GM21367 (cell line): Measurements from ENCODE around the gene TCEA2.

Experiments used
- ATAC-seq: cut with Tn5 transposase; IDR thresholded peaks from one replicate; pipeline ENCODE4 v1.9.1; 2021; ENCODE audit not compliant: unreplicated experiment

Gene TCEA2

DNA sequence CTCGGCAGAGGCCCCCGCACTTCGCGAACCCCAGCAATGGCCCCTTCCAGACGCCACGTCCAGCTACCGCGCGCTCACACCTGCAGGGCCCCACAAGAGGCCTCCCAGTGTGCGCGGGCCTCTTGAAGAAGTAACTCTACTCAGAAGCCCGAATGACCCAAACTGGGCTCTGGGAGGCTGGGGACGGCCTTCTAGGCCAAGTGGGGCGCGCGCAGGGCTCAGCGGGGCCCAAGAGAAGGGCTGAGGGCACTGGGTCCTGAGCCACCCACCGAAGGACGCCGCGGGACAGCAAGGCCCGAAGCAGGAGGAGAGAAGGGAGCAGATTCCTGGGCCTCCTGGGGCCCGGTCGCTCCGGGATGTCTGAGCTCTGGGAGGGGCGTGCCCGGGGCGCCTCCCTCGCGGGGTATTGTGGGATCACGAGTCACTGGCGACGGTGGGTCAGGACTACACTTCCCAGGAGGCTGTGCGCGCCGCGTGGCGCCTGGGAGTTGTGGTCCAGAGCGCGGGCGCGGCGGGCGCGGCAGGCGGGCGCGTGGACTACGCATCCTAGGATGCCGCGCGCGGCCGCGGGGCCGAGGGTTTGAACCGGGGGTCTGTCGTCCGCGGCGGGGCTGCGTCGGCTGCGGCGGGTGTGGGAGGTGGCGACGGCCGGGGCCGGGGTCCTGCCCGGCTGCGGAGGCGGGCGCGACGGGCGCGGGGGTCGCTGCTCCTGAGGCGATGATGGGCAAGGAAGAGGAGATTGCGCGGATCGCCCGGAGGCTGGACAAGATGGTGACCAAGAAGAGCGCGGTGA is at the start of gene TCEA2:
Gene TCEA2 (plus strand): TSS at position 603 of the 793 bp plus-strand sequence. CDS start 115 bp downstream, at position 718.
- ATAC-seq: peak; percentile 50

DNA sequence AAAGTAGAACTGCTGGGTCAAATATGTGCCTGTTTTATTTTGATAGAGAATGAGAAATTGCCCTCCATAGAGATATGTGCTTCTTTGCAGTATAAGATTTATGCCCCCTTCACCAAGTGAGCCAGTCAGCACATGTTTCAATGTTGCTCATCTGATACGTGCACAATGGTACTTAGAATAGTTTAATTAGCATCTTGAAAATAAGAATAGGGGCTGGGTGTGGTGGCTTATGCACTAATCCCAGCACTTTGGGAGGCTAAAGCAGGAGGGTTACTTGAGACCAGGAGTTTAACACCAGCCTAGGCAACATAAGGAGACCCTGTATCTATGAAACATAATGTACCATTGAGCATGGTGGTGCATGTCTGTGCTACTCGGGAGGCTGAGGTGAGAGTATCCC is 47.4 kb upstream of the TCEA2 start:
- no peak for ATAC-seq

DNA sequence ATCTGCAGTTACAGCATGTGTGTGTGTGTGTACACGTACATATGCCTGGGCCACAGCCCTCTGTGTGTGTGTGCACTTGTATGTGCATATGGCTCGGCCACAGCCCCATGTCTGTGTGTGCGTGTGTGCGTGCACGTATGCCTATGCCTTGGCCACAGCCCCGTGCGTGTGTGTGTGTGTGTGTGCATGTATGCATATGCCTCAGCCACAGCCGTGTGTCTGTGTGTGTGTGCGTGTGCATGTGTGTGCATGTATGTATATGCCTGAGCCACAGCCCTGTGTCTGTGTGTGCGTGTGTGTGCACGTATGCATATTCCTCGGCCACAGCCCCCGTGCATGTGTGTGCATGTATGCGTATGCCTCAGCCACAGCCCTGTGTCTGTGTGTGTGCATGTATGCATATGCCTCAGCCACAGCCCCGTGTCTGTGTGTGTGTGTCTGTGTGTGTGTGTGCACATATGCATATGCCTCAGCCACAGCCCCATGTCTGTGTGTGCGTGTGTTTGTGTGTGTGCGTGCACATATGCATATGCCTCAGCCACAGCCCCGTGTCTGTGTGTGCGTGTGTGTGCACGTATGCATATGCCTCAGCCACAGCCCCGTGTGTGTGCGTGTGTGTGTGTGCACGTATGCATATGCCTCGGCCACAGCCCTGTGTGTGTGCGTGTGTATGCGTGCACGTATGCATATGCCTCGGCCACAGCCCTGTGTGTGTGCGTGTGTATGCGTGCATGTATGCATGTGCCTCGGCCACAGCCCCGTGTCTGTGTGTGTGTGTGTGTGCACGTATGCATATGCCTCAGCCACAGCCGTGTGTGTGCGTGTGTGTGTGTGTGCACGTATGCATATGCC is 41.6 kb upstream of the TCEA2 start:
- ATAC-seq: no peak

DNA sequence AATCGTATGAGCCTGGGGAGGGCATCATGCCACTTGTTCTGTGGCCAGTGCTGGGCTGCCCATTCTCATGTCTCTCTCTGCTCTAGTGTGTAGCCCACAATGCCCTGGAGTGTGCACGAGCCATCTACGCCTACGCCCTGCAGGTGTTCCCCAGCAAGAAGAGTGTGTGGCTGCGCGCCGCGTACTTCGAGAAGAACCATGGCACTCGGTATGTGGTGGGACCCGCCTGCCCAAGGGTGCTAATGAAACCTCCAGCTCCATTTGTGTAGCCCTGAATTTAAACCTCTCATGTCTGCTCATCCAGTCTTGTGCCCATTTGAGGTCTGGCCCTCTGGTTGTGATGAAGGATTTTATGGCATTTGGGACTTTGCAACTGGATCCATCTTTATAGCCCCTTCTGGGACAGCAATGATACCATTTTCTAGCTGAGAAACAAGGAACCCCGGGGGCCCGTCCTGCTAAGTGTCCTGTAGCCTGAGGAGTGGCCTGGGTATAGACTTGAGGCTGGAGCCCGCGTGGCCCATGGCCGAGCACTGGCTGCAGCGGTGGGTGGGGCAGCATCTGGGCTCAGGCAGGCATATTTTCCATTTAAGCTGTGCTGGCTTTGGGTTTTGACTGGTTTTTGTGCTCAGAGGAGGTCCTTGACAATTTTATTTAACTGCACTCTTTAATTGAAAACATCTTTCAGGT is 40.2 kb upstream of the TCEA2 start:
- ATAC-seq: no peak

DNA sequence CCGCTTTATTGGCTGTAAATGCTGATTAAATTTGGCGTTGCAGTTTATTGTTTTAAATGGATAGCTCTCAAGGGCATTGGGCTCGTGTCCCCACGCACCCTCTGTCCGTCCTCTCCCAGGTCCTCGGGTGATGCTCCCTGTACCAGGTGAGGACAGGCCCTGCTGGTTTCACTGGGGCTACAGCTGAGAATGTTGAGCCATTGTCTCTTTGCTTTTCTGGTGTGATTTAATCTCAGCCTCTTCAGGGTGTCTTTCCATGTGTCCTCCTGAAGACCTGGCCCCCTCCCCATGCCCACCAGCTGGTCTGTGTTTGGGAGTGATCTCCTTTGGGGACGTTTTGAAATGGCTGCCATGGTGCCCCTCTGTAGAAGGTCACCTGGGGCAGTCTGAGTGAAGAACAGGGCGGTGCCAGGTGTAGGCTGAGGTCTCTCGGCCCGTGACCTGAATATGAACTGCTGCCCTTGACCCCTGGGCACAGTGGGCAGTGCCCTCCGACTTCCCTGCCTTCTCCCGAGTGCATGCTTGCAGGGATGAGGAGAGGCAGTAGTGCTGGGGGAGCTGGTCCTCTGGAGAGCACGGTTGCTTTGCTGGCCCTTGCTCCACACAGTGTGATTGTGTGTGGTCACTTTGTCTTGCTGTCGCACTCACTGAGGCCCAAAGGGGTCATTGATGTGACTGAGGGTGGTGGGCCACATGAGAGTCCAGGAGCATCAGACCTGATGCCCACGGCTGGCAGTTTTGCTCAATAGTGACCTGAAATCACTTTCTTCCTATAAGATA is 39.4 kb upstream of the TCEA2 start:
- ATAC-seq: no peak

DNA sequence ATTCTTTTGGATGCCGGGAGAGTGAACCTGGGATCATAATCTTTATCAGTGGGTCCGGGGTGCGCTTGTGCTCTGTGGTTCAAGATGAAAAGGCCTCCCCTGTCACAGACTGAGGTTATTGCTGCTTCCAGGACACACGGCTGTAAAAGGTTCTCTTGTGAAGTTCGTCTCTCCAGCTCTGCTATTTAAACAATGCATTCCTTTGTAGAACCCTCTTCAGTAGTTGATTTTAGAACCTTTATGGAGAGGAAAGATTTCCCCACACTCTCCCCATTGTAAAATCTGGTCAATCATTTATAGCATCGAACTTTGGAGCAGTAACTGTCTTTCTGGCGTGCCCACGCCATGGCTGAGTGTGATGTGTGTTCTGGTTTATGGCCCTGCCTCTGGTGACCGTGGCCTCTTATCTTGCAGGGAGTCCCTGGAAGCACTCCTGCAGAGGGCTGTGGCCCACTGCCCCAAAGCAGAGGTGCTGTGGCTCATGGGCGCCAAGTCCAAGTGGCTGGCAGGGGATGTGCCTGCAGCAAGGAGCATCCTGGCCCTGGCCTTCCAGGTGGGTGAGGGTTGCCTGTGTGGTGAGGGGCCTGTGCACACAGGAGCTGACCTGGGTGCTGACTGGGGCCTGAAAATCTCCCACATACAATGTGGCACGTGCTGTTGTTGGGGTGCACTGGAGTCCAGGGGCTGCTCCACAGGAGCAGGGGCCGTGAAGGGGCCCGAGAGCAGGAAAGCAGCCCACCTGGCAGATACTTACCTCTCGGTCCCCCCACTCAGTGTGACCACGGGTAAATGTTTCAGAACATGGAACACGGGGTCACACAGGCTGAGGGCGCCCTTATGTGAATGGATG is 38.6 kb upstream of the TCEA2 start:
- no peak for ATAC-seq

DNA sequence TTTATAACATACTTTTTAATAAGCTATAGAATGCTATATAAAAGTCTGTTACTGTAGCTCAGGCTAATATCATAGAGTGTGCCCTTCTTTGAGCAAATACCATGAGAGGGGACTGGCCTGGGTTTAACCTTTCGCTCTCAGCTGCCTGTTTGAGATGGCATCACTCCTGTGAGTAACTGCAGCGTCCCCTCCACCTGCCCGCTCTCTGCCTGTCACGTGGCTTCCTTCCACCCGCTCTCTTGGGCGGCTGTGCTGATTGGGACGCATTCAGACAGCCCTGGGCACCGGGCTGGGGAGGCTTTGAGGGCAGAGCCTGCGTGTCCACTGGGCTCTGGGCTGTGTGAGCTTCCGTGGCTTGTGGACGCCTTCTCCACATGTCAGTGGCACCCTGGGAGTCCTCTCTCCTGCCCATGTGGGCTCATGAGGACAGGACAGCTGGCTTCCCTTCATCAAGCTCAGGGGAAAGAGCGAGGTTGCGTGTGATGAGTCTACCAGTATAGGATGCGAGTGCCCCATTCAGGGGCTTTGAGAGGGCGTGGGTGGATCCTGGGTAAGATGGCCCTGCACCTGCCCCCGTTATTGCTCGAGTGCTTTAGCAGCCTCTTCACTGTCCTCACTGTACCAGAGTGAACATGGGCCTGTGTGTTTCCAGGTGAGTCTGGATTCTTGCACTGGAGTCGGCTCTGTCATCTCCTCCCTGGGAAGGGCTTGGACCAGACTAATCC is 37.7 kb upstream of the TCEA2 start:
- ATAC-seq: no peak

DNA sequence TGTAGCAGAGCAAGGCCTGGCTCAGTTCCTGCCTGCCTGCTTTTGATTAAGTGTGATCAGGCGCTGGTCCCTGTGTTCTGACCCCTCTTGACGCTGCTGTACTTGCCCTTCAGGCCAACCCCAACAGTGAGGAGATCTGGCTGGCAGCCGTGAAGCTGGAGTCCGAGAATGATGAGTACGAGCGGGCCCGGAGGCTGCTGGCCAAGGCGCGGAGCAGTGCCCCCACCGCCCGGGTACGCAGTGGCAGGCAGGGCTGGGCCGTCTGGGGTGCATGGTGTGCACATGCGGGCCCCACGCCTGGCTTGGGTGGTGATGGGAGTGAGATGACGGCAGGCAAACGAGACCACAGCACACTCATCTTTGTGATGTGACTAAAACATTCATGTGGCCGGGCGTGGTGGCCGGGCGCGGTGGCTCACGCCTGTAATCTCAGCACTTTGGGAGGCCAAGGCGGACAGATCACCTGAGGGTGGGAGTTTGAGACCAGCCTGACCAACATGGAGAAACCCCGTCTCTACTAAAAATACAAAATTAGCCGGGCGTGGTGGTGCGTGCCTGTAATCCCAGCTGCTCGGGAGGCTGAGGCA is 37.1 kb upstream of the TCEA2 start:
- no peak for ATAC-seq

DNA sequence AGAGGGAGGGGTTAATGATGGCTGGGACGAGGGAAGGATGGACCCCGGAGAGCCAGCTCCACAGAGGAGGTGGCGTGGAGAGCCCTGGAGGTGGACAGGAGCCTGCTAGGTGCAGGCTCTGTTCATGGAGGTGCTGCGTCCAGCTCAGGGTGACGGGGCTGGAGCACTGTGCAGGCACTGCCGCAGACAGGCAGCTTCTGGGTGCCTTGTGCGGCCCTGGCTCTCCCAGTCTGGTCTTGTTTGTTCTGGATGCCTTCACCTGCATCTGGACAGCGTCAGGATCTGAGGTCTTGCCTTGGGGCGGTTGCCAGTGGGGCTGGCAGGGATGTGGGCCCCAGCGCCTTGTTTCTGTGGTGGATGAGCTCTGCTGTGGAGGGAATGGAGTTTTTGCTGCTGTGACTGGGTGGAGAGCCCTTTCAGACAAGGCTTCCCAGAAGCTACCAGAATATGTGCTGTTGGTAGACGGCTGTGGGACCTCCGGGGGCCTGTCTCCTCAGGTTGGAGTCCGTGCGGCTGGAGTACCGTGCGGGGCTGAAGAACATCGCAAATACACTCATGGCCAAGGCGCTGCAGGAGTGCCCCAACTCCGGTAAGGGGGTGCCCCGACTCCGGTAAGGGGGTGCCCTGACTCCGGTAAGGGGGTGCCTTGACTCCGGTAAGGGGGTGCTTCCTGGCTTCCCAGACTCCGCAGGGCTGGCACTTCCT is 34.9 kb upstream of the TCEA2 start:
- no peak for ATAC-seq

DNA sequence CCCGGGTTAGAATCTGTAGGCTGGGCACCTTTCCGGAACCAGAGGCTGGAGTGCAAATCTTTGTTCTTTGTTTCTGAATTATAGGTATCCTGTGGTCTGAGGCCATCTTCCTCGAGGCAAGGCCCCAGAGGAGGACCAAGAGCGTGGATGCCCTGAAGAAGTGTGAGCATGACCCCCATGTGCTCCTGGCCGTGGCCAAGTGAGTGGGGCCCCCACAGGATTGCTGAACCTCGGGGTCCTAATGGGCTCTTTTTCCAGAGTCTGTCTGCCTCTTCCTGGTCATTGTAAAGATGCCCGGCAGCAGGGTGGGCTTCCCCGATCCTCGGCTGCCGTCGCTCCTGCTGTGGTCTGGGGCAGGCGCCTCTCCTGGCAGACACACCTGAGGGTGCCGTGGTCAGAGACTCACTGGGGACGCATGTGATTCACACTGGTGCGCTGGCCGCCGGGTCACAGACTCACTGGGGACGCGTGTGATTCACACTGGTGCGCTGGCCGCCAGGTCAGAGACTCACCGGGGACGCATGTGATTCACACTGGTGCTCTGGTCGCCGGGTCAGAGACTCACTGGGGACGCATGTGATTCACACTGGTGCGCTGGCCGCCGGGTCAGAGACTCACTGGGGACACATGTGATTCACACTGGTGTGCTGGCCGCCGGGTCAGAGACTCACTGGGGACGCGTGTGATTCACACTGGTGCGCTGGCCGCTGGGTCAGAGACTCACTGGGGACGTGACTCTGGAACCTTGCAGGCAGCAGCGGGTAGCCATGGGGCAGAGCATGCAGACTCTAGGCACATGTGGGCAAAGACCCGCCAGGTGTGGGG is 33.5 kb upstream of the TCEA2 start:
- ATAC-seq: no peak

DNA sequence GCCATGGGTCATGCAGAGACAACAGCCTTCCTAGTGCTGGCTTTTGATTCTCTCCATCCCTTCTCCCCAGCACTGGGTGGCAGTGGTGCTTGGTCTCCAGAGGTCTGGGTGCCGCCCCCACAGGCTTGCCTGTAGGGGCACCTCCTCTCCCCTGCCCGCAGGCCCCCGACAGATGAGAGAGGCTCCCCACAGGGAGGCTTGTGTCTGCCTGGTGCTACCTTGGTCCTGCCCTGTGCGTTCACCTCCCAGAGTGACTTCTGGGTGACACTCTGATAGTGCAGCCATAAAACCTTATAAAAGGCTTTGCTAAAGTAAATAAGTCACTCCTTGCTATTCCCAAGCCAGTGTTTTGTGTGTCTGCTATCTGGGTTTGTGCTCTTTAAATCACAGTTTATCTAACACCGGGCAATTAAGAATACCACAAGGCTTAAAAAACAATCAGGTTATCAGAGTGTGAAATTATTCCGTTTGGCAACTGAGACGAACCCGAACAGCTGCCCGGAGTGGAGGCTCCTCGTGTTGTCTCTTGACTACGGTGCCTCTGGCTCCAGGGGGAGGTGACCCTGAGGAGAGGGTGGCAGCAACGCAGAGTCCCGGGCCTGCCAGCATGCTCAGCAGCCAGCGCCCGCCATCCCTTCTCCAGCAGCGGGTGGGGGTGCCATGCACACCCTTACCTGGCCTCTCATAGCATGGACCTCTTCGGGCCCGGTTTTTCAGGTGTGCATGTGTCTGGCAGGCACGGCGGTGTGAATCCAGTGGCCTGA is 32.4 kb upstream of the TCEA2 start:
- no peak for ATAC-seq

DNA sequence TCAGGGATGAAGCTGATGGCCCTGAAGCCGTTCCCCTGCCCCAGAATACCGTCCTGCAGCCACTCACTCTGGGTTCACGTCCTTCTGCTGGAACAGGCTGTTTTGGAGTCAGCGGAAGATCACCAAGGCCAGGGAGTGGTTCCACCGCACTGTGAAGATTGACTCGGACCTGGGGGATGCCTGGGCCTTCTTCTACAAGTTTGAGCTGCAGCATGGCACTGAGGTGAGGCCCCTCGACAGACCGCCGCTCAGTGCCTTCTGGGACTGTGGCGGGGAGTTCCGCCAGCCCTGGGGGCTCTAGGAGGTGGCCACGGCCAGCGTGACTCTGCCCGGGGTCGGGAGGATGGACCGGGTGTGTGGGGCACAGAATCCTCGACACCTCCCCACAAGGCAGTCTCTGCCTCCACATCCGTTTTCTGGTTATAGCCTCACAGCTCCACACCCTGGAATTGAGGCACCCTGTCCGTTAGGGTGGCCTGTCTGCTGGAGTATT is 31.1 kb upstream of the TCEA2 start:
- ATAC-seq: no peak

DNA sequence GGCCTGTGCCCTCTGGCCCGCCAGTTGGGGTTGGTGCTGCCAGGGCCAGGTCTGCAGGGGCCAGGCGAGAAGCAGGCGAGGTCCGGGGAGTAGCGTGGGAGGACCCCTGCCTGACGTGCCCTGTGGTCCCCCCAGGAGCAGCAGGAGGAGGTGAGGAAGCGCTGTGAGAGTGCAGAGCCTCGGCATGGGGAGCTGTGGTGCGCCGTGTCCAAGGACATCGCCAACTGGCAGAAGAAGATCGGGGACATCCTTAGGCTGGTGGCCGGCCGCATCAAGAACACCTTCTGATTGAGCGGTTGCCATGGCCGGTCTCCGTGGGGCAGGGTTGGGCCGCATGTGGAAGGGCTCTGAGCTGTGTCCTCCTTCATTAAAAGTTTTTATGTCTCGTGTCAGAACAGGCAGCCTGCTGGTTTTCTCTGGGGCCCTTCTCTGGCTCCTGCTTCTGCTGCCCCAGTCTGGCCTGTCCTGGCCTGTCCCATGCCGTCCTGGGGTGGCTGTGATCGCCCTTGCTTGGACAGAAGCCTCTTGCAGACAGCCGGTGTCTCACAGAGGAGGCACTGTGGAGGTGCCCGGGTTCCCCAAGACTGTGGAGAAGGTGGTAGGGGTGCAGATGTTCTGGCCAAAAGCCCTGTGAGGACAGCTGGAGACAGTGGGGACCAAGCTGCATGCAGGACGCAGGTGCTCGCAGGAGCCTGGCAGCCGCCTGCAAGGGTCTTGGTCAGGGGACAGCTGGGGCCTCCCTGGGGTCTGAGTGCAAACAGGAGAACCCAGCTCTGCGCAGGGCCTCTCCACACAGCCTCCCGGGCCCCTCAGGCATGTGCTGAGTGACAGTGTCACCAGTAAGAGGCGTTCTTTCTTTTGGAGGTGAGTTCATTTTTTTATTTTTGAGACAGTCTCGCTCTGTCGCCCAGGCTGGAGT is 30.0 kb upstream of the TCEA2 start:
- ATAC-seq: no peak

DNA sequence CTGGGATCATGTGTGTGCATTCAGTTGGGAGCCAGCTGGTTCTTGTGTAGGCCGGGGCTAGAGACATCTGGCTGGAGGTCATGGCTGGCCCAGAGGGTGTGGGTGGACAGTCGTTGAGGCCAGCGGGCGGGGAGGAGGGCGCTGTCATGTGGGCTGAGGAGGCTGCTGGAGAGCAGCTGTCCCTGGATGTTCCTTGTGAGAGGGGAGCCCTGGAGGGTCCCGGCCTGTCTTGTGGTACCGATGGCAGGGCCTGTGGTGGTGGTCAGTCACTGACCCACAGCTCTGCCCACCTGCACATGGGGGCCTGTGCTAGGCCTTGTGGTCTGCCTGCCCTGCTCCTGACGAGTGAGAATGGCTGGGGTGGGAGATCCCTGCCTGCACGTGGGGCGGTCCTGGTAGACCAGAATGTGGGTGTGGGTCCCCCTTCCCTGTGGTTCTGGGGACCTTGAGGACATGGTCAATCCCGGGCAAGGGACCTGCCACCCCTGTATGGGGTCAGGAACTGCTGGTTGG is 29.0 kb upstream of the TCEA2 start:
- no peak for ATAC-seq
